A549 treated with Mapracorat at 1 μM for 4 hours (cell line): Measurements from ENCODE around the gene GSTP1. TPM values are rescaled to one million over a fixed set of nuclear protein-coding genes. Genes with fewer than 3 reads are reported as not detected.

Source experiments
- total RNA-seq: library from RNA; stranded (reverse); fragments of 200-300 nt; extraction: Qiagen RNA extraction; gene quantifications from 5 replicates; pipeline ENCODE4 v1.2.3, GENCODE V29; 2022

GSTP1 gene
- total RNA-seq: 1,477 to 1,695 TPM (median 1,644 TPM) in 5 replicates

GRCh38 chr11:67583247-67584204, at the start of gene GSTP1:
Gene GSTP1, plus strand, starts transcription at chr11:67583812. Its CDS starts 32 bp downstream, at chr11:67583844.

GRCh38 chr11:67606492-67607295, 23.1 kb downstream of the GSTP1 start, which contains the start of gene NDUFV1:
Gene NDUFV1, plus strand, starts transcription at chr11:67606936. Its CDS starts 69 bp downstream, at chr11:67607005.

GRCh38 chr11:67629386-67630227, 46.0 kb downstream of the GSTP1 start, which contains the start of gene NUDT8:
Gene NUDT8, minus strand, starts transcription at chr11:67629937. Its CDS starts 26 bp downstream, at chr11:67629911.

Other genes with a start within 250 kb of the GSTP1 start
- 192 to 233 TPM (median 214 TPM) in 5 replicates for gene POLD4, start 230.3 kb upstream of the GSTP1 start, total RNA-seq
- gene CLCF1, start 210.2 kb upstream of the GSTP1 start, total RNA-seq: 33.6 to 42.2 TPM (median 40.3 TPM) in 5 replicates
- gene RAD9A, start 191.8 kb upstream of the GSTP1 start, total RNA-seq: 21.8 to 35.3 TPM (median 28.7 TPM) in 5 replicates
- 266 to 289 TPM (median 280 TPM) in 5 replicates for gene PPP1CA, start 182.0 kb upstream of the GSTP1 start, total RNA-seq
- 0.05 to 0.11 TPM (median 0.07 TPM) in 4 of 5 replicates, not detected in the other for gene TBC1D10C, start 179.7 kb upstream of the GSTP1 start, total RNA-seq
- gene CARNS1, start 168.1 kb upstream of the GSTP1 start, total RNA-seq: 0.08 to 0.21 TPM (median 0.13 TPM) in 5 replicates
- 39.1 to 52.9 TPM (median 48.1 TPM) in 5 replicates for gene RPS6KB2, start 155.3 kb upstream of the GSTP1 start, total RNA-seq
- gene PTPRCAP, start 146.1 kb upstream of the GSTP1 start, total RNA-seq: 0.24 to 0.72 TPM (median 0.29 TPM) in 4 of 5 replicates, not detected in the other
- 49.3 to 62.5 TPM (median 58.8 TPM) in 5 replicates for gene CORO1B, start 140.3 kb upstream of the GSTP1 start, total RNA-seq
- gene GPR152, start 131.1 kb upstream of the GSTP1 start, total RNA-seq: 0.15 TPM in 1 of 5 replicates, not detected in the others
- not detected in 5 replicates for gene CABP4, start 128.5 kb upstream of the GSTP1 start, total RNA-seq
- gene TMEM134, start 114.6 kb upstream of the GSTP1 start, total RNA-seq: 50.3 to 69.2 TPM (median 65.5 TPM) in 5 replicates
- 36.9 to 47.3 TPM (median 45.7 TPM) in 5 replicates for gene AIP, start 100.8 kb upstream of the GSTP1 start, total RNA-seq
- 32.0 to 48.9 TPM (median 39.8 TPM) in 5 replicates for gene PITPNM1, start 78.4 kb upstream of the GSTP1 start, total RNA-seq
- gene CDK2AP2, start 75.7 kb upstream of the GSTP1 start, total RNA-seq: 57.9 to 85.6 TPM (median 80.6 TPM) in 5 replicates
- gene CABP2, start 60.4 kb upstream of the GSTP1 start, total RNA-seq: not detected in 5 replicates
- 144 to 155 TPM (median 149 TPM) in 5 replicates for gene NDUFV1, start 23.1 kb downstream of the GSTP1 start, total RNA-seq
- 7.1 to 14.5 TPM (median 14.0 TPM) in 5 replicates for gene NUDT8, start 46.1 kb downstream of the GSTP1 start, total RNA-seq
- gene TBX10, start 56.0 kb downstream of the GSTP1 start, total RNA-seq: not detected in 5 replicates
- 0.87 to 1.4 TPM (median 1.2 TPM) in 5 replicates for gene ACY3, start 66.9 kb downstream of the GSTP1 start, total RNA-seq
- not detected in 5 replicates for gene ALDH3B2, start 90.8 kb downstream of the GSTP1 start, total RNA-seq